IMR-90 (cell line): ENCODE results near the gene S100A13. TPM values are rescaled to one million over a fixed set of nuclear protein-coding genes. Genes with fewer than 3 reads are reported as not detected.

ENCODE experiments used
- ATAC-seq: fragments of 200-7000 bp; cut with Tn5 transposase; 2 replicates; pipeline ENCODE4 v1.9.1; 2020; ENCODE audit warnings: low read depth, mild to moderate bottlenecking, moderate library complexity
- Bru-seq: library from RNA; stranded (reverse); fragments of 400-500 nt; gene quantifications from one replicate; lab custom pipeline; 2021; lab: Mats Ljungman, UMichigan
- BruChase-seq, 2 experiments: library from RNA; stranded (reverse); fragments of 400-500 nt; gene quantifications; one replicate each; lab custom pipeline; 2021; lab: Mats Ljungman, UMichigan
- BruUV-seq: library from RNA; stranded (reverse); fragments of 400-500 nt; replicated peaks from 2 replicates; lab custom pipeline; 2021; lab: Mats Ljungman, UMichigan
- CTCF ChIA-PET: fragments of 300-600 bp; formaldehyde crosslinking; extraction: SDS; loops from one replicate; lab custom pipeline; 2021; ENCODE audit warnings: antibody characterized with exemption; lab: Yijun Ruan, JAX
- POLR2A ChIA-PET: fragments of 300-600 bp; sonication (Branson Sonifier 250); formaldehyde crosslinking; loops from one replicate; lab custom pipeline; 2022; ENCODE audit warnings: antibody characterized with exemption; ENCODE audit not compliant: unreplicated experiment; lab: Charles Lee
- DNase-seq: peaks from one replicate; pipeline ENCODE4 v3.0.0; 2013
- H2AFZ ChIP-seq: replicated peaks from 2 replicates; pipeline ENCODE3; 2013; ENCODE audit warnings: low read length, mild to moderate bottlenecking; ENCODE audit not compliant: poor library complexity
- H2AK5ac ChIP-seq: 2 replicates; pipeline ENCODE4 v1.6.1; 2013; ENCODE audit warnings: low read depth, low read length, inconsistent platforms
- H2AK9ac ChIP-seq: replicated peaks from 2 replicates; pipeline ENCODE3; 2013; ENCODE audit warnings: mild to moderate bottlenecking, low read depth, low read length, moderate library complexity; ENCODE audit not compliant: poor library complexity
- H2BK120ac ChIP-seq: 2 replicates; pipeline ENCODE4 v1.6.1; 2013; ENCODE audit warnings: low read depth, low read length, inconsistent platforms
- H2BK15ac ChIP-seq: 3 replicates; pipeline ENCODE4 v1.6.1; 2013; ENCODE audit warnings: low read depth, low read length, inconsistent platforms
- H2BK20ac ChIP-seq: 2 replicates; pipeline ENCODE4 v1.6.1; 2013; ENCODE audit warnings: low read depth, mild to moderate bottlenecking, inconsistent platforms, low read length, moderate library complexity
- H2BK5ac ChIP-seq: 2 replicates; pipeline ENCODE4 v1.6.1; 2013; ENCODE audit warnings: mild to moderate bottlenecking, low read depth, low read length, inconsistent platforms; ENCODE audit not compliant: poor library complexity, severe bottlenecking
- H3K14ac ChIP-seq: replicated peaks from 2 replicates; pipeline ENCODE4 v1.6.1; 2013; ENCODE audit warnings: low read depth, low read length, inconsistent platforms
- H3K18ac ChIP-seq: 2 replicates; pipeline ENCODE4 v1.6.1; 2013; ENCODE audit warnings: low read depth, low read length, control low read depth
- H3K23ac ChIP-seq: 2 replicates; pipeline ENCODE4 v1.6.1; 2013; ENCODE audit warnings: low read depth, low read length, inconsistent platforms
- H3K27ac ChIP-seq: 2 replicates; pipeline ENCODE4 v1.5.1; 2013; ENCODE audit warnings: mild to moderate bottlenecking, control low read depth, low read length; ENCODE audit not compliant: insufficient read depth
- H3K27me3 ChIP-seq: 2 replicates; pipeline ENCODE4 v1.6.1; 2013; ENCODE audit warnings: low read length; ENCODE audit not compliant: control insufficient read depth, insufficient read depth
- H3K36me3 ChIP-seq: 2 replicates; pipeline ENCODE4 v1.6.1; 2013; ENCODE audit warnings: low read length, mixed read lengths; ENCODE audit not compliant: control insufficient read depth, insufficient read depth
- H3K4ac ChIP-seq: 2 replicates; pipeline ENCODE4 v1.6.1; 2013; ENCODE audit warnings: low read depth, low read length, inconsistent platforms
- H3K4me1 ChIP-seq: 2 replicates; pipeline ENCODE4 v1.6.1; 2013; ENCODE audit warnings: low read length, mixed read lengths; ENCODE audit not compliant: control insufficient read depth, insufficient read depth
- H3K4me2 ChIP-seq: 2 replicates; pipeline ENCODE4 v1.6.1; 2013; ENCODE audit warnings: low read depth, mild to moderate bottlenecking, control low read depth, low read length, moderate library complexity
- H3K4me3 ChIP-seq: 2 replicates; pipeline ENCODE4 v1.5.1; 2013; ENCODE audit warnings: low read depth, mild to moderate bottlenecking, control low read depth, low read length, moderate library complexity; ENCODE audit not compliant: insufficient read depth
- H3K56ac ChIP-seq: 2 replicates; pipeline ENCODE4 v1.6.1; 2013; ENCODE audit warnings: low read length, inconsistent platforms; ENCODE audit not compliant: insufficient read depth; ENCODE audit errors: extremely low read depth
- H3K79me1 ChIP-seq, 2 experiments: 2 replicates each; pipeline ENCODE4 v1.6.1; 2013; ENCODE audit warnings: low read length in 2 of 2, inconsistent platforms in 1 of 2, low read depth in 1 of 2
- H3K9ac ChIP-seq: 2 replicates; pipeline ENCODE4 v1.6.1; 2013; ENCODE audit warnings: low read depth, low read length, control low read depth
- H3K9me1 ChIP-seq: 2 replicates; pipeline ENCODE4 v1.6.1; 2013; ENCODE audit warnings: low read length, inconsistent platforms; ENCODE audit not compliant: insufficient read depth
- H3K9me3 ChIP-seq: 2 replicates; pipeline ENCODE4 v1.6.1; 2013; ENCODE audit warnings: low read length; ENCODE audit not compliant: control insufficient read depth, insufficient read depth
- H4K20me1 ChIP-seq: 2 replicates; pipeline ENCODE4 v1.6.1; 2013; ENCODE audit warnings: low read length, inconsistent platforms; ENCODE audit not compliant: insufficient read depth
- H4K5ac ChIP-seq: 2 replicates; pipeline ENCODE4 v1.6.1; 2013; ENCODE audit warnings: mild to moderate bottlenecking, low read depth, low read length, control low read depth
- H4K8ac ChIP-seq, 2 experiments: 2 replicates each; pipeline ENCODE4 v1.6.1; 2013; ENCODE audit warnings: low read depth in 2 of 2, low read length in 2 of 2, control low read depth in 1 of 2, inconsistent platforms in 1 of 2
- H4K91ac ChIP-seq: 2 replicates; pipeline ENCODE4 v1.6.1; 2013; ENCODE audit warnings: low read depth, low read length, inconsistent platforms; ENCODE audit not compliant: insufficient read depth
- BHLHE40 ChIP-seq: fragments of 150-350 bp; IDR thresholded peaks from 2 replicates; pipeline ENCODE4 v1.6.1; 2016; ENCODE audit warnings: mild to moderate bottlenecking, low read depth, low read length
- CHD1 ChIP-seq: IDR thresholded peaks from 2 replicates; pipeline ENCODE4 v1.6.1; 2012; ENCODE audit warnings: low read depth, low read length, improper control_type of control experiment
- ELK1 ChIP-seq: fragments of 150-350 bp; IDR thresholded peaks from 2 replicates; pipeline ENCODE4 v1.6.1; 2016; ENCODE audit warnings: low read depth, mild to moderate bottlenecking, low read length, moderate library complexity, borderline replicate concordance
- FOS ChIP-seq: fragments of 150-350 bp; IDR thresholded peaks from 2 replicates; pipeline ENCODE4 v1.6.1; 2016; ENCODE audit warnings: low read depth, low read length
- MAFK ChIP-seq: IDR thresholded peaks from 2 replicates; pipeline ENCODE4 v1.6.1; 2012; ENCODE audit warnings: low read depth, low read length, improper control_type of control experiment
- NFE2L2 ChIP-seq: fragments of 150-350 bp; IDR thresholded peaks from 2 replicates; pipeline ENCODE4 v1.6.1; 2016; ENCODE audit warnings: low read depth, mild to moderate bottlenecking, low read length
- RAD21 ChIP-seq: IDR thresholded peaks from 2 replicates; pipeline ENCODE4 v1.6.1; 2012; ENCODE audit warnings: low read length, improper control_type of control experiment
- RCOR1 ChIP-seq: IDR thresholded peaks from 2 replicates; pipeline ENCODE4 v1.6.1; 2012; ENCODE audit warnings: mild to moderate bottlenecking, low read length, improper control_type of control experiment; ENCODE audit not compliant: insufficient replicate concordance
- USF2 ChIP-seq: fragments of 150-350 bp; IDR thresholded peaks from 2 replicates; pipeline ENCODE4 v1.6.1; 2017; ENCODE audit warnings: mild to moderate bottlenecking, antibody characterized with exemption, low read length, low read depth
- WGBS, 2 experiments: methylation state at CpG; one replicate each; pipeline versions ENCODE4 v1.1.5 to v1.1.7; 2013; ENCODE audit warnings: missing lambda C conversion rate in 2 of 2; ENCODE audit not compliant: insufficient read length in 1 of 2; ENCODE audit errors: extremely low coverage in 2 of 2; 5-methylcytosine and 5-hydroxymethylcytosine counted together
- dilution Hi-C: fragments of 300-500 bp; cut with HindIII; formaldehyde crosslinking; loops from one replicate; pipeline ENCODE4 v1.14.3; 2018; ENCODE audit warnings: low sequenced_read_pairs; ENCODE audit not compliant: unreplicated experiment
- in situ Hi-C: fragments of 300-500 bp; cut with MboI; formaldehyde crosslinking; loops from 3 replicates; pipeline ENCODE4 v1.14.3; 2019; ENCODE audit warnings: low sequenced_read_pairs, inconsistent platforms, mixed read lengths
- intact Hi-C: fragments of 100-400 bp; cut with micrococcal nuclease; formaldehyde crosslinking; loops from 2 replicates; pipeline ENCODE4 v1.10.0; 2022
- long read RNA-seq: library from polyadenylated mRNA; unstranded; transcript quantifications from one replicate; pipeline ENCODE4 v2.0.0, GENCODE V29; 2021; ENCODE audit not compliant: unreplicated experiment
- polyA plus RNA-seq, 3 experiments: library from polyadenylated mRNA; depleted of rRNA; stranded (reverse); fragments of >200 nt; gene quantifications; 2 replicates each; pipeline ENCODE4 v1.2.3, GENCODE V29; 2012; ENCODE audit warnings: low replicate concordance in 1 of 3
- total RNA-seq: library from RNA; depleted of rRNA; stranded (reverse); fragments of >200 nt; gene quantifications from 2 replicates; pipeline ENCODE4 v1.2.3, GENCODE V29; 2012; rRNA removed
- TF ChIP-seq, protein P1 (sequence below): conservative IDR thresholded peaks from 2 replicates; pipeline ENCODE4 v1.5.1; 2012; ENCODE audit warnings: mild to moderate bottlenecking, low read depth, low read length, improper control_type of control experiment

Gene S100A13
- 122 and 225 TPM in 2 replicates for total RNA-seq
- polyA plus RNA-seq (2012; rRNA removed), result 468 and 529 TPM in 2 replicates
- polyA plus RNA-seq (2012; cell fraction: cytosol; rRNA removed), result 242 and 504 TPM in 2 replicates
- polyA plus RNA-seq (2012; cell fraction: nucleus; rRNA removed; ENCODE audit: low replicate concordance), result 112 and 221 TPM in 2 replicates
- percentile 73 among the genes with signal in this experiment for Bru-seq, nascent RNA
- percentile 73 among the genes with signal in this experiment for BruChase-seq, experiment 1, labeled RNA remaining after a 6-hour chase
- percentile 68 among the genes with signal in this experiment for BruChase-seq, experiment 2, labeled RNA remaining after a 2-hour chase
- long read RNA-seq, partial matches to known transcripts, result 31 of 34 reads
- long read RNA-seq, other reads (novel, unspliced or antisense), result 1 of 34 reads

DNA sequence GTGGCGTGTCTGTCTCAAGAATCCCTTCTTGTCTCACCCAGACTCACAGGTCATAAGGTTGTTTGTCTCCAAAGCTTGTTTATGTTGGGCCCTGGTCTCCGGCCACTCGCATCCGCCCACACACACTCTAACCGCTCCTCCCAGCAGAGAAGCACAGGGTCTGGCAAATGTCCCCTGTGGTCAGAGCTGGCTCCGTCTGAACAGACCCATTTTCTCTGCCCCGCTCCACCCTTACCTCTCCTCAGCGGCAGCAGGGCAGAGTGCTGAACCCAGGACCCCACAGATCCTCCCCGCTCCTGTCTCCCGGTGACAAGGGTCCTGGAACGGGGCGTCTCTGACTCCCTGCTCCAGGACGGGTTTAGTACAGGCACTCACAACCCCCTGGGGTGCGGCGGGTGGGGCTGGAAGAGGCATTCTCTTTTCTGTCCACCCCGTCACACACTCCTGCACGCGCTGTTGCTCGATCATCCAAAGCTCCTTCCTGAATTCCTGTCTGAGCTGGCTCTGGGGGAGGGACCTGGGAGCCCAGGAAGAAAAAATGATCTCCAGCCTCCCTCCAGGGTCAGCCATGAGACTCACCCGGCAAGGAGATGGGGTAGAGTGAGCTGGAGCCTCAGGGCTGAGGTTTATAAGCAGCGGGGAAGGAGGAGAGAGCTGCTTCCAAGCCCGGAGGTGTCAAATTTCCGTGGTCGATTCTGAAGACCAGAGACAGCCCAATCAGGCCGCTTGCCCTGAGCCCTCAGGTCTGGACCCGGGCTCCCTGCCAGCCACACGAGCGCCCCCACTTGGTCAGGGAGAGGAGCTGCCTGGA lies at the start of gene S100A13:
TSS of gene S100A13 (minus strand) at position 602 of the 811 bp plus-strand sequence. CDS start 1,033 bp downstream, outside the sequence.
- dilution Hi-C loops (no loop called here), intact Hi-C loops (loop anchor here (1.0 to 5.0 kb wide), 3 partner anchors 54 to 116 kb away; no protein-coding TSS in a partner anchor), in situ Hi-C loops (no loop called here)
- Histone ChIP-seq H3K9me3 (no peaks in the 10 kb centered on the region), H2AK5ac (peak within 1 kb of the TSS; percentile 99), H3K23ac (peak within 1 kb of the TSS; percentile 84), H4K8ac (peak within 1 kb of the TSS; percentile 87 to 94), H3K4me2 (peak within 1 kb of the TSS; percentile 83), H3K4me1 (peaks cover 14% of the 10 kb centered on the region), H4K5ac (peak within 1 kb of the TSS; percentile 87), H3K4me3 (peak within 1 kb of the TSS; percentile 54), H3K27me3 (no peaks in the 10 kb centered on the region), H2BK120ac (peak within 1 kb of the TSS; percentile 85), H2BK5ac (peak within 1 kb of the TSS; percentile 92), H2BK15ac (peak within 1 kb of the TSS; percentile 84; the same call in 2 of the 3 replicates), H3K14ac (peak within 1 kb of the TSS; percentile 99), H4K20me1 (no peaks in the 10 kb centered on the region), H2BK20ac (peak within 1 kb of the TSS; percentile 81), H3K9ac (peak within 1 kb of the TSS; percentile 85), H2AK9ac (peak within 1 kb of the TSS; percentile 97), H2AFZ (peak within 1 kb of the TSS; percentile 84), H3K79me1 (peaks cover 24 to 41% of the 10 kb centered on the region in 2 experiments), H3K4ac (peak within 1 kb of the TSS; percentile 96), H3K18ac (peak within 1 kb of the TSS; percentile 73), H3K56ac (peak within 1 kb of the TSS; percentile 94), H3K9me1 (peaks cover 29% of the 10 kb centered on the region), H4K91ac (peak within 1 kb of the TSS; percentile 97), H3K36me3 (peaks cover 11% of the 10 kb centered on the region), H3K27ac (peak within 1 kb of the TSS; percentile 96)
- no TSS peak for BruUV-seq
- DNase-seq (peak; percentile 96), ATAC-seq (peak; percentile 87)
- ChIA-PET POLR2A (interaction anchor here (0.6 to 2.3 kb wide), 17 partner anchors 8 to 95 kb away, joined by 3 to 10 read pairs (median 5); partner anchors contain the start of genes S100A16 and S100A6), CTCF (interaction anchor here (0.7 to 2.3 kb wide), 14 partner anchors 11 to 120 kb away, joined by 3 to 18 read pairs (median 4); partner anchors contain the start of genes S100A14 and S100A16)
- 0% methylated on average over 1 of the region's 28 CpGs; no CpG with 5 or more reads in 1 of the 2 experiments for WGBS, 2 experiments
- TF ChIP-seq, protein P1, sequence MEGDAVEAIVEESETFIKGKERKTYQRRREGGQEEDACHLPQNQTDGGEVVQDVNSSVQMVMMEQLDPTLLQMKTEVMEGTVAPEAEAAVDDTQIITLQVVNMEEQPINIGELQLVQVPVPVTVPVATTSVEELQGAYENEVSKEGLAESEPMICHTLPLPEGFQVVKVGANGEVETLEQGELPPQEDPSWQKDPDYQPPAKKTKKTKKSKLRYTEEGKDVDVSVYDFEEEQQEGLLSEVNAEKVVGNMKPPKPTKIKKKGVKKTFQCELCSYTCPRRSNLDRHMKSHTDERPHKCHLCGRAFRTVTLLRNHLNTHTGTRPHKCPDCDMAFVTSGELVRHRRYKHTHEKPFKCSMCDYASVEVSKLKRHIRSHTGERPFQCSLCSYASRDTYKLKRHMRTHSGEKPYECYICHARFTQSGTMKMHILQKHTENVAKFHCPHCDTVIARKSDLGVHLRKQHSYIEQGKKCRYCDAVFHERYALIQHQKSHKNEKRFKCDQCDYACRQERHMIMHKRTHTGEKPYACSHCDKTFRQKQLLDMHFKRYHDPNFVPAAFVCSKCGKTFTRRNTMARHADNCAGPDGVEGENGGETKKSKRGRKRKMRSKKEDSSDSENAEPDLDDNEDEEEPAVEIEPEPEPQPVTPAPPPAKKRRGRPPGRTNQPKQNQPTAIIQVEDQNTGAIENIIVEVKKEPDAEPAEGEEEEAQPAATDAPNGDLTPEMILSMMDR, result peak; percentile 60
- TF ChIP-seq RCOR1 (no peak), ELK1 (no peak), CHD1 (no peak), FOS (no peak), USF2 (no peak), NFE2L2 (no peak), RAD21 (peak; percentile 42), BHLHE40 (peak; percentile 42; the same call in 1 of the 2 replicates), MAFK (no peak)
